Common myeloid progenitor, CD34-positive (primary cell): Measurements from ENCODE around the gene PICK1.

Source experiments
- CTCF ChIA-PET: fragments of 350-600 bp; sonication (Branson Sonifier 250); formaldehyde crosslinking; loops from one replicate; lab custom pipeline; 2021; ENCODE audit warnings: antibody characterized with exemption; lab: Charles Lee
- POLR2A ChIA-PET: fragments of 350-600 bp; sonication (Branson Sonifier 250); formaldehyde crosslinking; loops from one replicate; lab custom pipeline; 2021; ENCODE audit warnings: antibody characterized with exemption; lab: Charles Lee
- DNase-seq, 3 donors: peaks; one replicate each; pipeline versions ENCODE4 v3.0.0 to v3.0.0-alpha.2; 2013
- H3K27ac ChIP-seq, 2 experiments: 1 replicate in 1 of 2; 2 replicates in 1 of 2; pipeline ENCODE4 v1.7.0; 2013; ENCODE audit warnings: inconsistent platforms in 2 of 2, low read length in 2 of 2, mild to moderate bottlenecking in 2 of 2, low read depth in 1 of 2, moderate library complexity in 1 of 2; ENCODE audit not compliant: severe bottlenecking in 2 of 2, insufficient read depth in 1 of 2, poor library complexity in 1 of 2
- H3K27me3 ChIP-seq, 5 experiments: replicated peaks in 2 of 5; 1 replicate in 3 of 5; 2 replicates in 2 of 5; pipeline versions ENCODE4 v1.6.1 to v1.7.0; 2013; ENCODE audit warnings: low read length in 4 of 5, mild to moderate bottlenecking in 2 of 5, moderate library complexity in 2 of 5, inconsistent platforms in 1 of 5; ENCODE audit not compliant: insufficient read depth in 5 of 5, control insufficient read depth in 4 of 5
- H3K36me3 ChIP-seq, 4 experiments: 1 replicate in 2 of 4; 2 replicates in 2 of 4; pipeline versions ENCODE4 v1.6.1 to v1.7.0; 2013; ENCODE audit warnings: low read length in 3 of 4, control low read depth in 1 of 4, mild to moderate bottlenecking in 1 of 4; ENCODE audit not compliant: control insufficient read depth in 4 of 4, insufficient read depth in 4 of 4
- H3K4me1 ChIP-seq, 4 experiments: 1 replicate in 3 of 4; 2 replicates in 1 of 4; pipeline versions ENCODE4 v1.6.1 to v1.7.1; 2013; ENCODE audit warnings: low read length in 3 of 4, mild to moderate bottlenecking in 3 of 4, control low read depth in 1 of 4, inconsistent platforms in 1 of 4, moderate library complexity in 1 of 4; ENCODE audit not compliant: control insufficient read depth in 4 of 4, insufficient read depth in 4 of 4; ENCODE audit errors: control extremely low read depth in 1 of 4
- H3K4me3 ChIP-seq, 7 experiments: 1 replicate in 4 of 7; 2 replicates in 3 of 7; pipeline versions ENCODE4 v1.5.1 to v1.7.0; 2013; ENCODE audit warnings: mild to moderate bottlenecking in 7 of 7, low read length in 6 of 7, moderate library complexity in 6 of 7, inconsistent platforms in 2 of 7, low read depth in 2 of 7, control low read depth in 1 of 7; ENCODE audit not compliant: insufficient read depth in 4 of 7, control insufficient read depth in 1 of 7; ENCODE audit errors: extremely low read depth in 1 of 7
- H3K9me3 ChIP-seq, 5 experiments: 1 replicate in 4 of 5; 2 replicates in 1 of 5; pipeline versions ENCODE4 v1.6.1 to v1.7.1; 2013; ENCODE audit warnings: low read length in 4 of 5, mild to moderate bottlenecking in 2 of 5, inconsistent platforms in 1 of 5, low read depth in 1 of 5, moderate library complexity in 1 of 5; ENCODE audit not compliant: control insufficient read depth in 4 of 5, insufficient read depth in 2 of 5; ENCODE audit errors: control extremely low read depth in 1 of 5
- WGBS: methylation state at CpG from one replicate; pipeline ENCODE4 v1.1.5; 2013; ENCODE audit not compliant: insufficient coverage; 5-methylcytosine and 5-hydroxymethylcytosine counted together

Gene PICK1

GRCh38 chr22:38073150-38074130, 16.2 kb downstream of the PICK1 start:
- no peaks in the 10 kb centered on the region for H3K4me1 ChIP-seq
- no peak for DNase-seq
- POLR2A ChIA-PET = no interaction called here

GRCh38 chr22:38074181-38075104, 17.2 kb downstream of the PICK1 start:
- DNase-seq = no peak
- 97% methylated on average over 38 of the region's 47 CpGs for WGBS
- Histone ChIP-seq H3K27ac (no peak overlapping the region), H3K4me1 (no peaks in the 10 kb centered on the region), H3K36me3 (peaks cover 4 to 54% (median 31%) of the 10 kb centered on the region in 4 experiments), H3K4me3 (no peak overlapping the region), H3K9me3 (no peaks in the 10 kb centered on the region), H3K27me3 (no peaks in the 10 kb centered on the region)
- ChIA-PET POLR2A (no interaction called here), CTCF (no interaction called here)

More at GRCh38 chr22:38073150-38074130, 16.2 kb downstream of the PICK1 start:
- Histone ChIP-seq H3K4me3 (no peak overlapping the region), H3K27me3 (no peaks in the 10 kb centered on the region), H3K27ac (no peak overlapping the region), H3K36me3 (peaks cover 4 to 64% (median 37%) of the 10 kb centered on the region in 4 experiments), H3K9me3 (no peaks in the 10 kb centered on the region)
- 97% methylated on average over 24 of the region's 28 CpGs for WGBS
- CTCF ChIA-PET = interaction anchor here (0.9 to 1.3 kb wide), 2 partner anchors 18 to 30 kb away, joined by 3 read pairs; no protein-coding TSS in a partner anchor

DNA sequence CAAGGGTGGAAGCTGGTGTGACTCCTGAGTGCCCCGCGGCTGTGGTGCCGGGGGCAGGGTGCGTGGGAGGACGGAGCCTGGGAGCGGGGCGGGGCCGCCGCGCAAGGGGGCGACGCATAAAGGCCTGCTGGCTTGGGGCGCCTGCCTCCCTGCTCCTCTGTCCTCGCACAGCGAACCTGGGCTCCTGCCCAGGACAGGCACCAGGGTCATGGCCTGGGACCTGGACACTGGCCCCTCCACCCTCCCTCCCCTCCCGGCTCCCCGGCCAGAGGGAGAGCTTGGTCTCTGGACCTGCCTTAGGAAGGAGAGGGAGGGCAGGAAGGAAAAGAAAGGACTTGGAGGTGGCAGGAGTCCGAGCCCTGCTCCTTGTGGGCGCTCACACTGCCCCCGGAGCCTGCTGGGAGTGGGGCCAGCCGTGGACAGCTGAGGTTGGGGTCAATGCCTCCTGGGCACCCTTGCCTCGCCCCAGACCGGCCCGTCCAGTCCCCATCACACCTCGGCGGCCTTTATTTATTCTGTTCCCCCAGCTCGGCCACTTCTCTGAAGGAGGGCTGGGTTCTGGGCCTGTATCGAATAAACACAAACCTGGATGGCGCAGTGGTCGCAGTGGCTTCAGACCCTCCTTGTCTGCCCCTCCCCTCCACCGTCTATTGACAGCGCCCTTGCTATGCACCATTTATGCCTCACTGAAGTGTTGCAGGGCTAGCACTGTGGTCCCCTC, 18.1 kb downstream of the PICK1 start:
- POLR2A ChIA-PET = no interaction called here
- no peak overlapping the region for H3K27ac ChIP-seq
- H3K27me3 ChIP-seq = peaks cover 0 to 7% (median 0%) of the 10 kb centered on the region in 5 experiments
- no peaks in the 10 kb centered on the region for H3K9me3 ChIP-seq
- CTCF ChIA-PET = no interaction called here
- no peak for DNase-seq
- H3K4me1 ChIP-seq = no peaks in the 10 kb centered on the region
- WGBS = 97% methylated on average over 21 of the region's 32 CpGs
- H3K4me3 ChIP-seq = no peak overlapping the region
- H3K36me3 ChIP-seq = peaks cover 3 to 46% (median 25%) of the 10 kb centered on the region in 4 experiments

GRCh38 chr22:38075961-38076360, 18.8 kb downstream of the PICK1 start:
- no peak overlapping the region for H3K4me3 ChIP-seq
- POLR2A ChIA-PET = no interaction called here
- H3K27ac ChIP-seq = no peak overlapping the region
- no peak for DNase-seq
- 94% methylated on average over 10 of the region's 13 CpGs for WGBS
- H3K4me1 ChIP-seq = peaks cover 0 to 3% (median 3%) of the 10 kb centered on the region in 4 experiments
- H3K9me3 ChIP-seq = no peaks in the 10 kb centered on the region
- CTCF ChIA-PET = no interaction called here
- H3K36me3 ChIP-seq = peaks cover 3 to 39% (median 22%) of the 10 kb centered on the region in 4 experiments
- peaks cover 0 to 14% (median 4%) of the 10 kb centered on the region in 5 experiments for H3K27me3 ChIP-seq

- ChIA-PET POLR2A (interaction anchor here (0.6 kb wide), 1 partner anchor 8 kb away, joined by 3 read pairs; no protein-coding TSS in a partner anchor), CTCF (no interaction called here)
- WGBS = 92% methylated on average over 11 of the region's 12 CpGs
Measured at GRCh38 chr22:38077096-38077495, 19.9 kb downstream of the PICK1 start.

GRCh38 chr22:38077595-38077994, 20.4 kb downstream of the PICK1 start:
- WGBS = 91% methylated on average over 12 of the region's 14 CpGs

More at GRCh38 chr22:38077096-38077495, 19.9 kb downstream of the PICK1 start:
- H3K4me3 ChIP-seq = no peak overlapping the region
- H3K36me3 ChIP-seq = peaks cover 0 to 30% (median 19%) of the 10 kb centered on the region in 4 experiments
- no peak for DNase-seq
- no peaks in the 10 kb centered on the region for H3K9me3 ChIP-seq
- no peak overlapping the region for H3K27ac ChIP-seq
- peaks cover 0 to 14% (median 13%) of the 10 kb centered on the region in 4 experiments for H3K4me1 ChIP-seq
- peaks cover 0 to 26% (median 11%) of the 10 kb centered on the region in 5 experiments for H3K27me3 ChIP-seq

More at GRCh38 chr22:38077595-38077994, 20.4 kb downstream of the PICK1 start:
- no peak overlapping the region for H3K4me3 ChIP-seq
- H3K27ac ChIP-seq = no peak overlapping the region
- peaks cover 0 to 25% (median 16%) of the 10 kb centered on the region in 4 experiments for H3K36me3 ChIP-seq
- POLR2A ChIA-PET = no interaction called here
- H3K4me1 ChIP-seq = peaks cover 0 to 19% (median 18%) of the 10 kb centered on the region in 4 experiments
- H3K27me3 ChIP-seq = peaks cover 0 to 31% (median 15%) of the 10 kb centered on the region in 5 experiments
- H3K9me3 ChIP-seq = no peaks in the 10 kb centered on the region
- no peak for DNase-seq
- CTCF ChIA-PET = no interaction called here
